OCI-LY7 (cell line): ENCODE results near the gene MUC7. TPM values are rescaled to one million over a fixed set of nuclear protein-coding genes. Genes with fewer than 3 reads are reported as not detected.

Experiments used
- BruUV-seq: library from RNA; stranded (reverse); fragments of 400-500 nt; replicated peaks from 2 replicates; lab custom pipeline; 2021; lab: Mats Ljungman, UMichigan
- CTCF ChIA-PET: fragments of 300-600 bp; sonication (Branson Sonifier 250); formaldehyde crosslinking; loops from one replicate; lab custom pipeline; 2022; ENCODE audit warnings: antibody characterized with exemption; ENCODE audit not compliant: unreplicated experiment; lab: Charles Lee
- POLR2A ChIA-PET: fragments of 300-600 bp; sonication (Branson Sonifier 250); formaldehyde crosslinking; loops from one replicate; lab custom pipeline; 2022; ENCODE audit warnings: antibody characterized with exemption; lab: Charles Lee
- DNase-seq: peaks from one replicate; pipeline ENCODE4 v3.0.0-alpha.2; 2015; ENCODE audit warnings: low spot score
- H2AFZ ChIP-seq: fragments of 200-600 bp; sonication (generic), shearing (Covaris generic); 2 replicates; pipeline ENCODE4 v1.6.1; 2014; ENCODE audit warnings: mild to moderate bottlenecking, antibody characterized with exemption, low read length, moderate library complexity
- H3K27ac ChIP-seq: fragments of 200-600 bp; sonication (generic); 2 replicates; pipeline ENCODE4 v1.5.1; 2014; ENCODE audit warnings: mixed run types, low read depth, mild to moderate bottlenecking, moderate library complexity, low read length, inconsistent platforms; ENCODE audit not compliant: poor library complexity, severe bottlenecking
- H3K36me3 ChIP-seq: fragments of 200-600 bp; sonication (generic); 2 replicates; pipeline ENCODE4 v1.6.1; 2014; ENCODE audit warnings: mild to moderate bottlenecking, antibody characterized with exemption, low read length, moderate library complexity, mixed read lengths; ENCODE audit not compliant: insufficient read depth
- H3K4me1 ChIP-seq: fragments of 200-600 bp; sonication (generic); 2 replicates; pipeline ENCODE4 v1.5.1; 2014; ENCODE audit warnings: mild to moderate bottlenecking, low read length; ENCODE audit not compliant: insufficient read depth, poor library complexity, severe bottlenecking
- H3K4me2 ChIP-seq: fragments of 200-600 bp; sonication (generic); 2 replicates; pipeline ENCODE4 v1.6.1; 2014; ENCODE audit warnings: mild to moderate bottlenecking, low read length
- H3K4me3 ChIP-seq: fragments of 200-600 bp; sonication (generic); 2 replicates; pipeline ENCODE4 v1.5.1; 2014; ENCODE audit warnings: mild to moderate bottlenecking, low read depth, low read length; ENCODE audit not compliant: poor library complexity, severe bottlenecking
- H3K79me2 ChIP-seq: fragments of 200-600 bp; sonication (generic); 2 replicates; pipeline ENCODE4 v1.6.1; 2016; ENCODE audit warnings: low read depth, mild to moderate bottlenecking, low read length, moderate library complexity, mixed read lengths; ENCODE audit not compliant: insufficient read depth
- H3K9me2 ChIP-seq: fragments of 200-600 bp; sonication (generic); 2 replicates; pipeline ENCODE4 v1.6.1; 2016; ENCODE audit warnings: mild to moderate bottlenecking, low read length, mixed read lengths; ENCODE audit not compliant: insufficient read depth
- H3K9me3 ChIP-seq: fragments of 200-600 bp; sonication (generic); 2 replicates; pipeline ENCODE4 v1.6.1; 2014; ENCODE audit warnings: mild to moderate bottlenecking, mixed run types, low read length, mixed read lengths
- H4K20me1 ChIP-seq: fragments of 200-600 bp; sonication (generic); 2 replicates; pipeline ENCODE4 v1.6.1; 2014; ENCODE audit warnings: mild to moderate bottlenecking, antibody characterized with exemption, low read length, moderate library complexity, mixed read lengths; ENCODE audit not compliant: insufficient read depth
- CTCF ChIP-seq: fragments of 200-600 bp; sonication (generic); conservative IDR thresholded peaks from 2 replicates; pipeline ENCODE4 v1.5.1; 2014; ENCODE audit warnings: mild to moderate bottlenecking, antibody characterized with exemption, low read length, moderate library complexity, mixed read lengths
- EZH2phosphoT487 ChIP-seq: fragments of 200-600 bp; sonication (generic); IDR thresholded peaks from 2 replicates; pipeline ENCODE4 v1.6.1; 2018; ENCODE audit warnings: low read depth, borderline replicate concordance, mild to moderate bottlenecking, mixed run types, antibody characterized with exemption, low read length, moderate library complexity, mixed read lengths
- intact Hi-C: fragments of 100-400 bp; cut with micrococcal nuclease; formaldehyde crosslinking; loops from one replicate; pipeline ENCODE4 v1.10.0; 2022; ENCODE audit not compliant: unreplicated experiment
- total RNA-seq, 2 experiments: library from RNA; depleted of rRNA in 1 of 2; stranded (reverse); fragments of >200 nt in 1 of 2; shearing (Covaris generic) in 1 of 2; gene quantifications; 2 replicates each; pipeline ENCODE4 v1.2.3, GENCODE V29; 2014 to 2022

MUC7 gene
- total RNA-seq, 2 experiments from 2014 or later: not detected

GRCh38 chr4:70511365-70511764 lies 39.4 kb downstream of the MUC7 start:
- Histone ChIP-seq H3K4me2 (no peak overlapping the region), H3K27ac (no peak overlapping the region), H3K79me2 (no peaks in the 10 kb centered on the region), H3K4me1 (no peaks in the 10 kb centered on the region), H2AFZ (no peak overlapping the region), H3K36me3 (no peaks in the 10 kb centered on the region), H3K9me3 (no peaks in the 10 kb centered on the region), H3K9me2 (no peaks in the 10 kb centered on the region), H3K4me3 (no peak overlapping the region), H4K20me1 (no peaks in the 10 kb centered on the region)
- POLR2A ChIA-PET: interaction anchor here (0.6 to 1.2 kb wide), 4 partner anchors 20 to 640 kb away, joined by 3 to 4 read pairs (median 3); no protein-coding TSS in a partner anchor
- CTCF ChIA-PET: no interaction called here
- TF ChIP-seq EZH2phosphoT487 (no peak), CTCF (no peak)
- no peak for DNase-seq
- no TSS peak for BruUV-seq
- intact Hi-C loops: no loop called here

DNA sequence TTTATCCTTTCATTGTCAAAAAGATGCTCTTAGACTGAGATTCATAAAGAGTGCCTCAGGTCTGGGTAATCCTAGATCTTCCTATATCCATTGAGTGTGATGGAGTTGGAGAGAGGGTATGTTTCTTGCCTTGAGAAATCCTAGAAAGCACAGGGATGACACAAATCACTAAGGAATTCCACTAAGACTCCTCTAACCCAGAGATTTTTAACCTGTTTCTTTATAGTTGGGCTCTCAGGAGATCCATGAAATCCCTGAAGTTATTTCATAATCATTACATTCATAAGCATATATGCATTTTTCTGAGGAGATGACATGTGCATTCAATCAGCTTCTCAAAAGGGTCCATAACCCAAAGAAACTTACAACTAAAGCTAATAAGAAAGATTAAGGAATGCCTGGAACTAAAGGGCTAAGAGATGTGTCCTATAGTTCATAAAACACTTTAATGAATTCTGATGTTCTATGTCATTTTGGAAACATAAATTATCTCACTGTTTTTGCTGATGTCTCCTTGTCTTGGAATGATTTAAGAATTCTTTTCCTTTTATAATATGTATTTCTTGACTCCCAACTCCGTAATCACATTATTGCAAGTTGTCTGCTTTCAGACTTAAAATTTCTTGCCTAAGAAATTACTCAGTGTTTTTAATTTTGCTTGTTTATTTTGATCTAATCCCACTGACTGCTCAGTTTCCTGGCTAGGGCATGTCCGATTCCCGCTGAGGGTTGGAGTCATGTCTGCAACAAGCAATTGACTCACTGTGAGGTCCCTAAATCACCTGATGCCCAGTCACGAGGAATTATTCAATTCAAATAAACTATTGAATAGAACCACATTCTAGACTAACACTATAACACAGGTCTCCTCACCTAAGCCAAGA lies 43.6 kb downstream of the MUC7 start:
- Histone ChIP-seq H3K36me3 (no peaks in the 10 kb centered on the region), H4K20me1 (no peaks in the 10 kb centered on the region), H3K4me3 (no peak overlapping the region), H3K4me1 (no peaks in the 10 kb centered on the region), H2AFZ (no peak overlapping the region), H3K79me2 (no peaks in the 10 kb centered on the region), H3K9me2 (no peaks in the 10 kb centered on the region), H3K9me3 (no peaks in the 10 kb centered on the region), H3K27ac (no peak overlapping the region), H3K4me2 (no peak overlapping the region)
- CTCF ChIA-PET: no interaction called here
- POLR2A ChIA-PET: no interaction called here
- DNase-seq: no peak
- BruUV-seq: no TSS peak
- TF ChIP-seq CTCF: no peak
- TF ChIP-seq EZH2phosphoT487: no peak
- intact Hi-C loops: no loop called here

GRCh38 chr4:70518269-70518668 lies 46.3 kb downstream of the MUC7 start, which contains the start of gene AMTN:
TSS of gene AMTN (plus strand) at chr4:70518569. CDS start at chr4:70518778, 209 bp downstream.
- Histone ChIP-seq H3K36me3 (no peaks in the 10 kb centered on the region), H3K4me2 (no peak within 1 kb of the TSS), H3K27ac (no peak within 1 kb of the TSS), H2AFZ (no peak within 1 kb of the TSS), H3K79me2 (no peaks in the 10 kb centered on the region), H3K9me3 (no peaks in the 10 kb centered on the region), H3K4me3 (no peak within 1 kb of the TSS), H3K9me2 (no peaks in the 10 kb centered on the region), H4K20me1 (no peaks in the 10 kb centered on the region), H3K4me1 (no peaks in the 10 kb centered on the region)
- no TSS peak for BruUV-seq
- intact Hi-C loops: no loop called here
- CTCF ChIA-PET: no interaction called here
- no peak for TF ChIP-seq CTCF
- no peak for TF ChIP-seq EZH2phosphoT487
- no peak for DNase-seq
- POLR2A ChIA-PET: interaction anchor here (0.7 kb wide), 1 partner anchor 12 kb away, joined by 4 read pairs; no protein-coding TSS in a partner anchor
